Measurements from ENCODE around the gene UNC5B.

GRCh38 chr10:71219918-71220688 lies 7.7 kb downstream of the UNC5B start:
- TF ChIP-seq CTCF (IDR thresholded peaks at IDR 0.05) (no peak), POLR2AphosphoS5 (IDR thresholded peaks at IDR 0.05) (no peak), POLR2A (IDR thresholded peaks at IDR 0.05) (no peak)

Data from gastroesophageal sphincter (tissue), 3 donors.